Fibroblast of skin of scalp (primary cell): ENCODE results near the gene ZNF618.

Source experiments
- DNase-seq: peaks from one replicate; pipeline ENCODE4 v3.0.0-alpha.2; 2013

The ZNF618 gene

GRCh38 chr9:113885183-113886025 lies 9.3 kb downstream of the ZNF618 start:
- DNase-seq, result no peak

GRCh38 chr9:113886026-113886369 lies 9.9 kb downstream of the ZNF618 start:
- no peak for DNase-seq

- no peak for DNase-seq
Observed at GRCh38 chr9:113886466-113886865, 10.4 kb downstream of the ZNF618 start.

GRCh38 chr9:113886933-113887332 lies 10.8 kb downstream of the ZNF618 start:
- no peak for DNase-seq

- DNase-seq, result no peak
Observed at GRCh38 chr9:113887436-113887835, 11.3 kb downstream of the ZNF618 start.

GRCh38 chr9:113888336-113888735 lies 12.2 kb downstream of the ZNF618 start:
- no peak for DNase-seq

GRCh38 chr9:113888976-113889375 lies 12.9 kb downstream of the ZNF618 start:
- no peak for DNase-seq

- no peak for DNase-seq
Observed at GRCh38 chr9:113890704-113891103, 14.6 kb downstream of the ZNF618 start.

- no peak for DNase-seq
Observed at GRCh38 chr9:113892861-113893491, 16.9 kb downstream of the ZNF618 start.

- no peak for DNase-seq
Observed at GRCh38 chr9:113894166-113894565, 18.1 kb downstream of the ZNF618 start.

GRCh38 chr9:113895526-113895925 lies 19.4 kb downstream of the ZNF618 start:
- DNase-seq, result no peak

GRCh38 chr9:113896713-113897112 lies 20.6 kb downstream of the ZNF618 start:
- no peak for DNase-seq

- no peak for DNase-seq
Observed at GRCh38 chr9:113898151-113898550, 22.0 kb downstream of the ZNF618 start.

- DNase-seq, result no peak
Observed at GRCh38 chr9:113898596-113898995, 22.5 kb downstream of the ZNF618 start.

- no peak for DNase-seq
Observed at GRCh38 chr9:113899205-113899604, 23.1 kb downstream of the ZNF618 start.

- DNase-seq, result no peak
Observed at GRCh38 chr9:113901221-113901688, 25.1 kb downstream of the ZNF618 start.

GRCh38 chr9:113903514-113904077 lies 27.5 kb downstream of the ZNF618 start:
- DNase-seq, result no peak

GRCh38 chr9:113906411-113907110 lies 30.5 kb downstream of the ZNF618 start:
- DNase-seq, result peak; percentile 23

GRCh38 chr9:113907282-113907681 lies 31.2 kb downstream of the ZNF618 start:
- DNase-seq, result no peak

- no peak for DNase-seq
Observed at GRCh38 chr9:113909421-113909820, 33.3 kb downstream of the ZNF618 start.

- no peak for DNase-seq
Observed at GRCh38 chr9:113910036-113910639, 34.0 kb downstream of the ZNF618 start.

GRCh38 chr9:113911850-113912557 lies 35.9 kb downstream of the ZNF618 start:
- no peak for DNase-seq
